GM23248 (cell line): ENCODE results near the gene XPC. TPM values are rescaled to one million over a fixed set of nuclear protein-coding genes. Genes with fewer than 3 reads are reported as not detected.

ENCODE experiments used
- DNase-seq: peaks from one replicate; pipeline ENCODE4 v3.0.0-alpha.2; 2015
- H2AFZ ChIP-seq: fragments of 200-600 bp; sonication (generic); 2 replicates; pipeline ENCODE4 v1.6.1; 2016; ENCODE audit warnings: antibody characterized with exemption
- H3F3A ChIP-seq: fragments of 200-600 bp; sonication (generic); 2 replicates; pipeline ENCODE4 v1.6.1; 2016; ENCODE audit warnings: mild to moderate bottlenecking, antibody characterized with exemption, mixed run types; ENCODE audit not compliant: insufficient read depth
- H3K27ac ChIP-seq: fragments of 200-600 bp; sonication (generic); 2 replicates; pipeline ENCODE4 v1.5.1; 2016; ENCODE audit warnings: mild to moderate bottlenecking
- H3K27me3 ChIP-seq: fragments of 200-600 bp; sonication (generic); replicated peaks from 2 replicates; pipeline ENCODE4 v1.6.1; 2016; ENCODE audit warnings: mild to moderate bottlenecking; ENCODE audit not compliant: insufficient read depth
- H3K36me3 ChIP-seq: fragments of 200-600 bp; sonication (generic); 2 replicates; pipeline ENCODE4 v1.6.1; 2016; ENCODE audit warnings: low read depth, mild to moderate bottlenecking
- H3K4me1 ChIP-seq: fragments of 200-600 bp; sonication (generic); 2 replicates; pipeline ENCODE4 v1.6.1; 2016; ENCODE audit warnings: mild to moderate bottlenecking; ENCODE audit not compliant: insufficient read depth
- H3K4me2 ChIP-seq: fragments of 200-600 bp; sonication (generic); one replicate; pipeline ENCODE4 v1.6.1; 2016; ENCODE audit warnings: mild to moderate bottlenecking; ENCODE audit not compliant: unreplicated experiment
- H3K4me3 ChIP-seq: fragments of 200-600 bp; sonication (generic); 2 replicates; pipeline ENCODE4 v1.5.1; 2016; ENCODE audit warnings: mild to moderate bottlenecking
- H3K79me2 ChIP-seq: fragments of 200-600 bp; sonication (generic); 2 replicates; pipeline ENCODE4 v1.6.1; 2016; ENCODE audit warnings: mild to moderate bottlenecking; ENCODE audit not compliant: insufficient read depth
- H3K9ac ChIP-seq: fragments of 200-600 bp; sonication (generic); 2 replicates; pipeline ENCODE4 v1.6.1; 2016; ENCODE audit warnings: mild to moderate bottlenecking
- H3K9me2 ChIP-seq: fragments of 200-600 bp; sonication (generic); 2 replicates; pipeline ENCODE4 v1.6.1; 2016; ENCODE audit warnings: mixed run types, mild to moderate bottlenecking, moderate library complexity; ENCODE audit not compliant: insufficient read depth
- H3K9me3 ChIP-seq: fragments of 200-600 bp; sonication (generic); one replicate; pipeline ENCODE4 v1.6.1; 2017; ENCODE audit warnings: low read depth
- H4K20me1 ChIP-seq: fragments of 200-600 bp; sonication (generic); 2 replicates; pipeline ENCODE4 v1.6.0; 2016; ENCODE audit not compliant: insufficient read depth
- EZH2 ChIP-seq: fragments of 200-600 bp; sonication (generic); IDR thresholded peaks from 2 replicates; pipeline ENCODE4 v1.6.1; 2018; ENCODE audit warnings: antibody characterized with exemption, mild to moderate bottlenecking; ENCODE audit not compliant: insufficient read depth, poor library complexity, severe bottlenecking
- EZH2phosphoT487 ChIP-seq: fragments of 200-600 bp; sonication (generic); IDR thresholded peaks from 2 replicates; pipeline ENCODE4 v1.6.1; 2018; ENCODE audit warnings: antibody characterized with exemption, moderate library complexity, mild to moderate bottlenecking, low read depth; ENCODE audit not compliant: insufficient read depth
- WGBS, 2 experiments: methylation state at CpG; one replicate each; pipeline ENCODE4 v1.1.6; 2015 to 2017; ENCODE audit warnings: low lambda C conversion rate in 2 of 2, low coverage in 1 of 2; ENCODE audit errors: missing lambda C conversion rate in 2 of 2; 5-methylcytosine and 5-hydroxymethylcytosine counted together
- in situ Hi-C: fragments of 300-500 bp; cut with MboI; formaldehyde crosslinking; loops from 2 replicates; pipeline ENCODE4 v1.15.0; 2020
- polyA plus RNA-seq: library from polyadenylated mRNA; unstranded; fragments of >200 nt; fragmentation: Nextera tagmentation; extraction: Ambion mirVana; gene quantifications from 2 replicates; pipeline ENCODE4 v1.2.1, GENCODE V29; 2016
- total RNA-seq: library from RNA; depleted of rRNA; stranded (reverse); fragments of >200 nt; shearing (Covaris generic); gene quantifications from 2 replicates; pipeline ENCODE4 v1.2.3, GENCODE V29; 2014

The XPC gene
- total and polyA plus RNA-seq, 2 experiments from 2014 or later: 42.4 to 62.1 TPM

GRCh38 chr3:14137004-14137403 is 41.4 kb downstream of the XPC start:
- TF ChIP-seq EZH2 (no peak), EZH2phosphoT487 (no peak)
- H3K79me2 ChIP-seq: peaks cover 4% of the 10 kb centered on the region; the same call in 1 of the 2 replicates
- H3K4me1 ChIP-seq: peaks cover 29% of the 10 kb centered on the region
- no peaks in the 10 kb centered on the region for H3K9me2 ChIP-seq
- no peak overlapping the region for H3K27ac ChIP-seq
- no peaks in the 10 kb centered on the region for H3K27me3 ChIP-seq
- H3K4me2 ChIP-seq: no peak overlapping the region
- H3K9ac ChIP-seq: no peak overlapping the region
- H3F3A ChIP-seq: peaks cover 29% of the 10 kb centered on the region
- in situ Hi-C loops: no loop called here
- no peak overlapping the region for H3K4me3 ChIP-seq
- no peak overlapping the region for H2AFZ ChIP-seq
- peaks cover 46% of the 10 kb centered on the region for H3K36me3 ChIP-seq
- WGBS, 2 experiments: 56 to 66% methylated on average over 3 of the region's 3 CpGs
- DNase-seq: peak; percentile 34
- H3K9me3 ChIP-seq: no peaks in the 10 kb centered on the region
- no peaks in the 10 kb centered on the region for H4K20me1 ChIP-seq

GRCh38 chr3:14135581-14135980 is 42.8 kb downstream of the XPC start:
- H3K4me1 ChIP-seq: peaks cover 16% of the 10 kb centered on the region
- in situ Hi-C loops: no loop called here
- H3K9me3 ChIP-seq: no peaks in the 10 kb centered on the region
- TF ChIP-seq EZH2phosphoT487: no peak
- TF ChIP-seq EZH2: no peak
- DNase-seq: no peak
- H3K4me2 ChIP-seq: no peak overlapping the region
- no peaks in the 10 kb centered on the region for H3K27me3 ChIP-seq
- H3F3A ChIP-seq: peaks cover 15% of the 10 kb centered on the region
- WGBS, 2 experiments: 88 to 89% methylated on average over 9 to 11 of the region's 11 CpGs
- no peak overlapping the region for H3K9ac ChIP-seq
- H3K27ac ChIP-seq: no peak overlapping the region
- H3K36me3 ChIP-seq: peaks cover 60% of the 10 kb centered on the region
- no peaks in the 10 kb centered on the region for H3K9me2 ChIP-seq
- peaks cover 18% of the 10 kb centered on the region for H3K79me2 ChIP-seq
- no peak overlapping the region for H3K4me3 ChIP-seq
- H4K20me1 ChIP-seq: no peaks in the 10 kb centered on the region
- H2AFZ ChIP-seq: no peak overlapping the region

- H3K4me3 ChIP-seq: no peak overlapping the region
- in situ Hi-C loops: no loop called here
- peaks cover 71% of the 10 kb centered on the region for H3K36me3 ChIP-seq
These were observed 44.1 kb downstream of the XPC start for GRCh38 chr3:14134291-14134690.

GRCh38 chr3:14133876-14134275 is 44.5 kb downstream of the XPC start:
- Histone ChIP-seq H3K9me2 (no peaks in the 10 kb centered on the region), H3K27me3 (no peaks in the 10 kb centered on the region), H3K4me2 (no peak overlapping the region), H3K79me2 (peaks cover 35% of the 10 kb centered on the region), H3F3A (no peaks in the 10 kb centered on the region; the same call in 1 of the 2 replicates), H3K9me3 (no peaks in the 10 kb centered on the region), H3K9ac (no peak overlapping the region), H3K4me3 (no peak overlapping the region), H3K36me3 (peaks cover 73% of the 10 kb centered on the region), H4K20me1 (no peaks in the 10 kb centered on the region), H3K27ac (no peak overlapping the region), H2AFZ (no peak overlapping the region), H3K4me1 (peaks cover 8% of the 10 kb centered on the region; the same call in 1 of the 2 replicates)
- in situ Hi-C loops: no loop called here
- 66 to 67% methylated on average over 5 of the region's 5 CpGs for WGBS, 2 experiments
- TF ChIP-seq EZH2 (no peak), EZH2phosphoT487 (no peak)
- DNase-seq: peak; percentile 68

More at GRCh38 chr3:14134291-14134690, 44.1 kb downstream of the XPC start:
- Histone ChIP-seq H3F3A (peaks cover 2% of the 10 kb centered on the region), H3K27ac (no peak overlapping the region), H3K9me3 (no peaks in the 10 kb centered on the region), H3K4me2 (no peak overlapping the region), H3K9ac (no peak overlapping the region), H3K9me2 (no peaks in the 10 kb centered on the region), H3K4me1 (peaks cover 8% of the 10 kb centered on the region; the same call in 1 of the 2 replicates), H3K27me3 (no peaks in the 10 kb centered on the region), H3K79me2 (peaks cover 31% of the 10 kb centered on the region), H2AFZ (no peak overlapping the region), H4K20me1 (no peaks in the 10 kb centered on the region)
- WGBS, 2 experiments: 94 to 95% methylated on average over 6 of the region's 6 CpGs
- no peak for DNase-seq
- TF ChIP-seq EZH2 (no peak), EZH2phosphoT487 (no peak)
